ENCODE measurements around the gene SPATA25.

DNA sequence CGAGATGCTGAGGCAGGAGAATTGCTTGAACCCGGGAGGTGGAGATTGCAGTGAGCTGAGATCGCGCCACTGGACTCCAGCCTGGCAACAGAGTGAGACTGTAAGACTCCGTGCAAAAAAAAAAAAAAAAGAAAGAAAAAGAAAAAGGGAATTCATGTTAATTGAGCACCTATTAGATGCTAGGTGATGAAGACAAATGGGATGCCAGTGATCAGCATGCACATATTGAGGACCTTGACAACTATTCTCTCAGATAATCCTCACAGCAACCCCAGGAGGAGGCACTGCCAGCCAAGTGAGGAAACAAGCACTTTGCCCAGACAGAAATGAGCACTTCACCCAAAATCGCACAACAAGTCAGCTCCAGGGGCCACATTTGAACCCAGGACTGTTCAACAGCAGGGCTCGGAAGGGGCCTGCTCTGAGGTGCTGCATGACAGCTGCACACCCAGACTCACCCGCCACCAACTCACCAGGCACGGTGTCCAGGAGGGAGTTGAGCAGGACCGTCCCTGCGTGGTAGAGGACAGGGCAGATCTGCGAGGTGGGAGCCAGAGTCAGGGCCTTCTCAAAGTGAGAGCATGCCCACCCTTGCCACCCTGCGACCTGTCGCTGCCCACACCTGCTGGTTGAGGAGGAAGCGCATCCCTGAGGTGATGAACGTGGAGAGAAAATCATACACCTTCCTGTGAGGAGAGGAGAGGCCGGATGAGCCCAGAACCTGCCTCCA lies 20.0 kb upstream of the SPATA25 start:
- TF ChIP-seq YY1 (IDR thresholded peaks at IDR 0.05; ENCODE audit: low read depth) (no peak), TAF1 (IDR thresholded peaks at IDR 0.05; ENCODE audit: low read depth) (no peak), EGR1 (IDR thresholded peaks at IDR 0.05) (no peak), FOXM1 (IDR thresholded peaks at IDR 0.05; ENCODE audit: borderline replicate concordance, low read depth) (no peak), TEAD4 (IDR thresholded peaks at IDR 0.05) (no peak), RAD21 (IDR thresholded peaks at IDR 0.05; ENCODE audit: low read depth) (no peak), CREB1 (IDR thresholded peaks at IDR 0.05; ENCODE audit: low read depth) (no peak), CEBPB (IDR thresholded peaks at IDR 0.05) (no peak), NFIC (IDR thresholded peaks at IDR 0.05) (no peak), EP300 (IDR thresholded peaks at IDR 0.05; ENCODE audit: borderline replicate concordance) (no peak), ZBTB7A (IDR thresholded peaks at IDR 0.05; ENCODE audit: low read depth) (no peak)
- TF ChIP-seq, protein P1, sequence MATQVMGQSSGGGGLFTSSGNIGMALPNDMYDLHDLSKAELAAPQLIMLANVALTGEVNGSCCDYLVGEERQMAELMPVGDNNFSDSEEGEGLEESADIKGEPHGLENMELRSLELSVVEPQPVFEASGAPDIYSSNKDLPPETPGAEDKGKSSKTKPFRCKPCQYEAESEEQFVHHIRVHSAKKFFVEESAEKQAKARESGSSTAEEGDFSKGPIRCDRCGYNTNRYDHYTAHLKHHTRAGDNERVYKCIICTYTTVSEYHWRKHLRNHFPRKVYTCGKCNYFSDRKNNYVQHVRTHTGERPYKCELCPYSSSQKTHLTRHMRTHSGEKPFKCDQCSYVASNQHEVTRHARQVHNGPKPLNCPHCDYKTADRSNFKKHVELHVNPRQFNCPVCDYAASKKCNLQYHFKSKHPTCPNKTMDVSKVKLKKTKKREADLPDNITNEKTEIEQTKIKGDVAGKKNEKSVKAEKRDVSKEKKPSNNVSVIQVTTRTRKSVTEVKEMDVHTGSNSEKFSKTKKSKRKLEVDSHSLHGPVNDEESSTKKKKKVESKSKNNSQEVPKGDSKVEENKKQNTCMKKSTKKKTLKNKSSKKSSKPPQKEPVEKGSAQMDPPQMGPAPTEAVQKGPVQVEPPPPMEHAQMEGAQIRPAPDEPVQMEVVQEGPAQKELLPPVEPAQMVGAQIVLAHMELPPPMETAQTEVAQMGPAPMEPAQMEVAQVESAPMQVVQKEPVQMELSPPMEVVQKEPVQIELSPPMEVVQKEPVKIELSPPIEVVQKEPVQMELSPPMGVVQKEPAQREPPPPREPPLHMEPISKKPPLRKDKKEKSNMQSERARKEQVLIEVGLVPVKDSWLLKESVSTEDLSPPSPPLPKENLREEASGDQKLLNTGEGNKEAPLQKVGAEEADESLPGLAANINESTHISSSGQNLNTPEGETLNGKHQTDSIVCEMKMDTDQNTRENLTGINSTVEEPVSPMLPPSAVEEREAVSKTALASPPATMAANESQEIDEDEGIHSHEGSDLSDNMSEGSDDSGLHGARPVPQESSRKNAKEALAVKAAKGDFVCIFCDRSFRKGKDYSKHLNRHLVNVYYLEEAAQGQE (IDR thresholded peaks at IDR 0.05; ENCODE audit: low read depth) = no peak
- TF ChIP-seq, protein P2, sequence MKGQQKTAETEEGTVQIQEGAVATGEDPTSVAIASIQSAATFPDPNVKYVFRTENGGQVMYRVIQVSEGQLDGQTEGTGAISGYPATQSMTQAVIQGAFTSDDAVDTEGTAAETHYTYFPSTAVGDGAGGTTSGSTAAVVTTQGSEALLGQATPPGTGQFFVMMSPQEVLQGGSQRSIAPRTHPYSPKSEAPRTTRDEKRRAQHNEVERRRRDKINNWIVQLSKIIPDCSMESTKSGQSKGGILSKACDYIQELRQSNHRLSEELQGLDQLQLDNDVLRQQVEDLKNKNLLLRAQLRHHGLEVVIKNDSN (IDR thresholded peaks at IDR 0.05) = no peak
- TF ChIP-seq, protein P3, sequence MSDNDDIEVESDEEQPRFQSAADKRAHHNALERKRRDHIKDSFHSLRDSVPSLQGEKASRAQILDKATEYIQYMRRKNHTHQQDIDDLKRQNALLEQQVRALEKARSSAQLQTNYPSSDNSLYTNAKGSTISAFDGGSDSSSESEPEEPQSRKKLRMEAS (IDR thresholded peaks at IDR 0.05) = no peak

All from Ishikawa (cell line).